ENCODE results near the gene ARHGAP24.
A peak's percentile ranks its signal among the peaks of the same experiment; 100 is the strongest.

ARHGAP24 gene

DNA sequence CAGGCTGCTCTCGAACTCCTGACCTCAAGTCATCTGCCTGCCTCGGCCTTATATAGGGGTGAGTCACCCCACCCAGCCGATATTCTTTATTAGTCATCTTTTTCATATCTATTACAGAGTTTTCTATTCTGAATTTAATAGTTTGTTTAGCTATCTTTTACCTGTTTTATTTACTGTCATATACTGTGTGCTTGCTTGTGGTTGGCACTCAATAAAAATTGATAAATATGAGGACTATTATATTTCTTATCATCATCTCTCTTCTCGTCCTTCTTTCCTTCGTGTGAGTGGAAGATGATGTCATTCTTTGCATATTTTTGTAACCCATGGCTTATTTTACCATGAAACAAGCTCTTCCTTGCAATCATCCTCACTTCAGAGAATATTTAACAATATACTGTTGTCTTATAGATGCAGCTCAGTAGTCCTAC, 265.5 kb downstream of the ARHGAP24 start:
- DNase-seq (ENCODE audit: low spot score) = no peak

GRCh38 chr4:85741381-85741780, 266.4 kb downstream of the ARHGAP24 start:
- DNase-seq (ENCODE audit: low spot score) = no peak

GRCh38 chr4:85741921-85742591, 267.1 kb downstream of the ARHGAP24 start:
- DNase-seq (ENCODE audit: low spot score) = no peak

- no peak for DNase-seq (ENCODE audit: low spot score)
These were observed 270.0 kb downstream of the ARHGAP24 start for GRCh38 chr4:85744950-85745349.

GRCh38 chr4:85745939-85746338, 271.0 kb downstream of the ARHGAP24 start:
- DNase-seq (ENCODE audit: low spot score) = no peak

DNA sequence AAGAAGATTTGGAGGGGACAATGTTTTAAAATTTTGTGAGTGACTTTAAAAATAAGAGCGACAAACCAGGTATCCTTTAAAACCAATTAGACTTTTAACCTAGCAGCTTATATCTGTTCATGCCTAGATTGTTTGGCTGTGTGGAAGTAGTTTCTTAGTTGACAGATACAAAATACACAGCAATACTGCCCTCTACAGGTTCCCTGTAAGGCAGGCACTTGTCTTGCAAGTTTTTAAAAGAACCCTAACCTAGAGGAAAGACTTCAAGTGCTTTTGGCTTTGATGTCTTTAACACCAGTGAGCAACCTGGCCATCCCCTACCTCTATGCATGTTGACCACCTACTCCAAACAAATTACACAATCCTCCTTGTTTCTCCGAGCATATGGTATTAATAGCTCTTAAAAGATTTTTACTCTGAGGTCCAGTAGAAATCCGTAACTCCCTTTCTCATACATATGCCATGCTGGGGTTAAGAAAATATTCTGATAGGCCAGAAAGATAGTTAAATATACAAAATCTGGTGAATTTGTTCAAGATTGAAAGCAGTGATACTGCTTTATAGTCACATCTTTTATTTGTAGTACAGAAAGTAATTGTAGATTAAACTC, 273.0 kb downstream of the ARHGAP24 start:
- DNase-seq (ENCODE audit: low spot score) = peak; percentile 52

DNA sequence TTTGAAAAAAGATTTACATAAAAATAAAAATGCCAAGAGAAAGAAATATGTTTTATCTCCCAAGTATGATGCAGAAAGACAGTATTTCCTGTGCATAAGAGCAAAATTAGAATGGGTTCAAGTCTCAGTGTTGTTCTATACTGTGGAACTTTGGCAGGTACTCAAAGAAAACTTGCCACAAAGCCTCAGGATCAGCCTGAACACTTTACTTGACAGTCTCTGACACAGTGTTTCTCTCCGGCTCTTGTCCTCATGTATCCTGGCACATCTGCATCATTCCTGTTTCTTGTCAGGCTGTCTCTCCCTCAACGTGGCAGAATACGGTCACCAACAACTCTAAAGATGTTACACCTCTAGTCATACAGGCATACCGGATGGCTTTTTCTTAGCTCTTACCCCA, 273.7 kb downstream of the ARHGAP24 start:
- no peak for DNase-seq (ENCODE audit: low spot score)

- DNase-seq (ENCODE audit: low spot score) = no peak
These were observed 276.9 kb downstream of the ARHGAP24 start for GRCh38 chr4:85751866-85752265.

- DNase-seq (ENCODE audit: low spot score) = no peak
These were observed 280.3 kb downstream of the ARHGAP24 start for GRCh38 chr4:85755285-85755684.

GRCh38 chr4:85756938-85757337, 282.0 kb downstream of the ARHGAP24 start:
- peak; percentile 51 for DNase-seq (ENCODE audit: low spot score)

DNA sequence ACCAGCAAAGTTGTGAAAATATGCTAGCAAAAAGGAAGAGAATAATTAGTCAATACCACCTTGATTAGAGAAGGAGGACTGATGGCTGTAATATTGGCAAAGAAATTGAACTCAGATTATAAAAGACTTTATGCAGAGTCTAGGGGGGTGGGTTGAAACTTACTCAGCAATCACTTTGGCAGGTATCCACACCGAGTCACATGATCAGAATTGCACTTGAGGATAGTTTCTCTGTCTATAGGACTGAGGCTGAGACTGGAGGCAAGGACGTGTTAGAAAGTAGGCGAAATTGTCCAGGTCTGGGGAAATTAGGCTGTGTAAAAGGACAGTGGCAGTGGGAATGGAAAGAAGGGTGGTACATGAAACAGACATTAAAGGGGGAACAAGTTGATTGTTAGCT, 284.4 kb downstream of the ARHGAP24 start:
- no peak for DNase-seq (ENCODE audit: low spot score)

DNA sequence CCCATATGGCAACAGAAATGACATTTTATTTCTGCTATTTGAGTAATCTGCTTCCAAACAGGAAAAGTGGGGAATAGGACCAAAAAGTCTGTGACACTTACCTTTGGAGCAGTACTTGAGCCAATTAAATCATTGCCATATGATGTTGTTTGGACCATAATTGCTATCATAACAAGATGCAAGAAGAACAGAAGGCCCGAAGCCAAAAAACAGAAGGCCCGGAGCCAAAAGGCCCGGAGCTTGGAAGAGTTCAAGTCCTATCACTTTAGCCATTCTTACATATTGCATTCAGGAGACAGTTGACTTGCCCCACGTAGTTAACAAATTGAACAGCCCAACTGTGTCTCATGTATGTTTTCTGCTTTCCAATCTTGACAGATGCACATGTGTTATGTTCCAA, 285.6 kb downstream of the ARHGAP24 start:
- DNase-seq (ENCODE audit: low spot score) = no peak

- DNase-seq (ENCODE audit: low spot score) = no peak
These were observed 287.0 kb downstream of the ARHGAP24 start for GRCh38 chr4:85761803-85762528.

GRCh38 chr4:85762529-85762871, 287.6 kb downstream of the ARHGAP24 start:
- peak; percentile 63 for DNase-seq (ENCODE audit: low spot score)

DNA sequence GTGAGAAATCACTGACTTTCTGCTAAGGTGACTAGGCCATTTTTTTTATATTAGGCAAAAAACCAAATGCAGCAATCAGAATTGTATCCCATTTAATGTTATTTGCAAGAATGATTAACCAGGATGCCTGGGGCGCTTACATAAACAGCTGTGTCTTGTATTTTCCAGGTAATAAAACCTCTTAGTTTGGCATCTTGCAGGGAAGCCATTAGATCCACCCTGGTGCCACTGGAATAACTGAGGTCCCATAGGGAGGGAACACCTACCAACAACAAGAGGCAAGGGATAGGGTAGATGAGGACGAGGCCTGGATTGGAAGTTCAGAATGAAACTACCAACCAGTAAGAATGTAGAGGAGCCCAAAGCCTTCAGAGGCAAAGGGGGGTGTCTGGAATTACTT, 288.3 kb downstream of the ARHGAP24 start:
- no peak for DNase-seq (ENCODE audit: low spot score)

DNA sequence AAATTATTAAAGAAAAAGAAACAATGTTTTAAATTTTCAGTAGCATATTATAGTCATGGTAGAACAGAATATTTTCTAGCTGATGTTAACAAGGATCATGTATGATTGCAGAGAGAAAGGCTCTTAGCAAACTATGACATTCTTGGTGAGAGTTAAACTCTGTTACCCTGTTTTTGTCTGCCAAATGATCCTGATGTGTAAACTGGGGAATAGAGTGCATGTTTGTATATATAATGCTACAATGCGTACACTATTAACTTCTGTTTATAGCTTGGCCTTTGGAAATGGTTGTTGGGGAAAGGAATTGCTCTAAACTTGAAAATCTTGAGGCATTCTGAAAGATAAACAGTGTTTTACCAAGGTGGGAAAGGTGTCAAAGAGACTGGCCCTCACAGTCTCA, 292.7 kb downstream of the ARHGAP24 start:
- no peak for DNase-seq (ENCODE audit: low spot score)

- no peak for DNase-seq (ENCODE audit: low spot score)
These were observed 294.1 kb downstream of the ARHGAP24 start for GRCh38 chr4:85769009-85769408.

GRCh38 chr4:85772470-85772869, 297.5 kb downstream of the ARHGAP24 start:
- DNase-seq (ENCODE audit: low spot score) = no peak

- no peak for DNase-seq (ENCODE audit: low spot score)
These were observed 298.4 kb downstream of the ARHGAP24 start for GRCh38 chr4:85773372-85773771.

- no peak for DNase-seq (ENCODE audit: low spot score)
These were observed 299.1 kb downstream of the ARHGAP24 start for GRCh38 chr4:85774000-85774399.

DNA sequence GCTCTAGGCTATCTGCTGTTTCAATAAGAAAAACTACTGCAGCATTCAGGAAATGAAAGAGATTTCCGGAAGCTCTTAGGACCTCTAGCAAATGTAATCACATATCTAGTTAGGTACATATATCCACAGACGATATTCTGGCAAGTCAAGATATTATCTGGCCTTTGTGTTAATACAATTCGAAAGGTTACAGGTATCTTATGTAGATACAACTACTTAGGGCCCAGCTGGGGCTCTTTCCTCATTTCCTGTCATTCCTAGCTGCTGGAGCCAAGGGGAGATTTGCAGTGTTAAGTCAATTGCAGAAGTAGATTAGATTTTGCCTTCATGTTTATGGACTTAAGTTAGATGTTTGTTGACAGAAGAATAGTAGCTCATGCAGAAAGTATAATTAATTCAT, 299.5 kb downstream of the ARHGAP24 start:
- no peak for DNase-seq (ENCODE audit: low spot score)

- DNase-seq (ENCODE audit: low spot score) = no peak
These were observed 301.1 kb downstream of the ARHGAP24 start for GRCh38 chr4:85776096-85776495.

- no peak for DNase-seq (ENCODE audit: low spot score)
These were observed 301.6 kb downstream of the ARHGAP24 start for GRCh38 chr4:85776579-85776978.

All from AG20443 (cell line).